ENCODE data around the gene IGFBPL1. TPM values are rescaled to one million over a fixed set of nuclear protein-coding genes. Genes with fewer than 3 reads are reported as not detected.

The IGFBPL1 gene
- polyA plus RNA-seq, 4 donors, result 0.95 to 3.1 TPM; not detected in 2

DNA sequence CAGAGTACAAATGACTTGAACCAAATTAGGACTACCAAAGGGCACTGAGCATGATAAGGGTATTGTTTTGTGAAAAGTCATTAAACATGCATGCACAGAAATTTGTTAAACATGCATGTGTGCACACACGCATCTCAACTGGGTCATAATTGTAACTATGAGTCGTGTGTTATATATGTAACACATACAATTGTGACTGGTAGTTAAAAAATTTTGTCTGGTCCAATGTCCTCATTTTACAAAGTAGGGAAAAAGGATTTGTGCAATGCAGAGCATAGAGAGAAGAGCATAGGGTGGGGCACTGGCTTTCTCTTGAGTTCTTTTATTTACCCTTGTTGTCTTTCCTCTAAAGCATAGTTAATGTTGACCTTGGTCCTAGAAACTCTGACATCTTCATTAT lies 19.3 kb upstream of the IGFBPL1 start:
- FAIRE-seq (no peak), DNase-seq (no peak)
- no peaks in the 10 kb centered on the region for H3K27me3 ChIP-seq (ENCODE audit: control insufficient read depth in 3 of 3, insufficient read depth in 3 of 3, low read length in 3 of 3)
- no peaks in the 10 kb centered on the region for H3K9me3 ChIP-seq (ENCODE audit: control insufficient read depth in 2 of 2, insufficient read depth in 1 of 2, low read depth in 1 of 2, low read length in 1 of 2)
- 31 to 63% (median 63%) methylated on average over 2 of the region's 2 CpGs for WGBS, 3 donors
- peaks cover 0 to 9% (median 0%) of the 10 kb centered on the region in 3 donors for H3K4me1 ChIP-seq (ENCODE audit: control insufficient read depth in 3 of 3, insufficient read depth in 2 of 3, low read depth in 1 of 3, low read length in 2 of 3)
- peaks cover 0 to 9% (median 0%) of the 10 kb centered on the region in 3 donors for H3K36me3 ChIP-seq (ENCODE audit: control insufficient read depth in 3 of 3, insufficient read depth in 2 of 3, low read depth in 1 of 3, low read length in 3 of 3)
- H3K27ac ChIP-seq (ENCODE audit: low read depth in 1 of 3, low read length in 2 of 3), result no peak overlapping the region
- no peak overlapping the region for H3K4me3 ChIP-seq (ENCODE audit: low read depth in 1 of 3, low read length in 3 of 3)

DNA sequence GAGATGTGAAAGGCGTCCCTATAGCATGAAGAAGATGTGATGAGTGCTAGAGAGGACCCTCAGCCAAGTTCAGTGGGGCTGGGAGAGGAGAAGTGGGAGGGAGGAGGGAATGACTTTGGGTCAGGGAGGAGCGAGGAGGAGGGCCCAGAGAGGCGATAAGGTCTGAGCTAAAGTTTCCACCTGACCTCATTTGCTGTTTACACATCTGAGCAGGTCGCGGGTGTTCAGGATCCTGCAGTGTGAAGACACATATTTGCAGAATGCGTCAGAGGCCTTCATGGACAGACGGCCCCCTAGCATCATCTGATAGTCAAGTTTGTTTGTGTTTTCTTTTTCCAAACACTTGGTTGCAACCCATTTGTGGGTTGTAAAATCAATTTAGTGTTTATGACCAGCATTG lies 18.9 kb upstream of the IGFBPL1 start:
- peaks cover 0 to 9% (median 0%) of the 10 kb centered on the region in 3 donors for H3K36me3 ChIP-seq (ENCODE audit: control insufficient read depth in 3 of 3, insufficient read depth in 2 of 3, low read depth in 1 of 3, low read length in 3 of 3)
- FAIRE-seq (no peak), DNase-seq (peak; percentile 7 to 64)
- 22 to 57% (median 36%) methylated on average over 7 of the region's 7 CpGs for WGBS, 3 donors
- no peak overlapping the region for H3K4me3 ChIP-seq (ENCODE audit: low read depth in 1 of 3, low read length in 3 of 3)
- H3K9me3 ChIP-seq (ENCODE audit: control insufficient read depth in 2 of 2, insufficient read depth in 1 of 2, low read depth in 1 of 2, low read length in 1 of 2), result no peaks in the 10 kb centered on the region
- peaks cover 0 to 9% (median 0%) of the 10 kb centered on the region in 3 donors for H3K4me1 ChIP-seq (ENCODE audit: control insufficient read depth in 3 of 3, insufficient read depth in 2 of 3, low read depth in 1 of 3, low read length in 2 of 3)
- peak overlapping the region in 1 of 3 donors; percentile 13 for H3K27ac ChIP-seq (ENCODE audit: low read depth in 1 of 3, low read length in 2 of 3)
- no peaks in the 10 kb centered on the region for H3K27me3 ChIP-seq (ENCODE audit: control insufficient read depth in 3 of 3, insufficient read depth in 3 of 3, low read length in 3 of 3)

DNA sequence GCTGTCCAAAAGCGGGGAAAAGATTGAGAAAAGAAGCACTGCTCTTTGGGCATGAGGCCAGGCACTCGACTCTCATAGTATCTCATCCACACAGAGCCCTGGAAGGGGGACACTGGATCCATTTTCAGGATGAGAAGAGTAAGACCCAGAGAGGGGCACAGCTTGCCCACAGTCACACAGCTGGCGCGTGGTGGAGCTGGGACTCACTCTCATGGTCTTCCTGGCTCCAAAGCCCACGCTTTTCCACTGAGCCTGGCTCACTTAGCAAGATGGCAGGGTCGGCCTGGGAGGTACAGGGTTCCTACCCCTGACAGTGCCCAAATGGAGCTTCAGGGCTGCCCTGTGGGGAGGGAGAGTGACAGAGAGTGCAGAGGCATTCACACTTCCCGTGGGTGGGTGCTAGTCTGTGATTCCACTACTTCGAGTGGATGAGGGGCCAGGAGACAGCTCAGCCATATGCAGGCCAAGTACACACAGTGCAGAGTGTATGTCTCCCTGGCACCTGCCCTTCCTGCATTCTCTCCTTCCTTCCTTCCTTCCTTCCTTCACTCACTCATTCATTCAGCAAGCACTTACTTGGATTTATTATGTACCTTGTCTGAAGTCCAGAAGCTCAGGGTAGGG lies 18.3 kb upstream of the IGFBPL1 start:
- no peaks in the 10 kb centered on the region for H3K9me3 ChIP-seq (ENCODE audit: control insufficient read depth in 2 of 2, insufficient read depth in 1 of 2, low read depth in 1 of 2, low read length in 1 of 2)
- no peak overlapping the region for H3K4me3 ChIP-seq (ENCODE audit: low read depth in 1 of 3, low read length in 3 of 3)
- H3K36me3 ChIP-seq (ENCODE audit: control insufficient read depth in 3 of 3, insufficient read depth in 2 of 3, low read depth in 1 of 3, low read length in 3 of 3), result peaks cover 0 to 9% (median 0%) of the 10 kb centered on the region in 3 donors
- FAIRE-seq (no peak), DNase-seq (no peak)
- peaks cover 0 to 15% (median 0%) of the 10 kb centered on the region in 3 donors for H3K4me1 ChIP-seq (ENCODE audit: control insufficient read depth in 3 of 3, insufficient read depth in 2 of 3, low read depth in 1 of 3, low read length in 2 of 3)
- H3K27ac ChIP-seq (ENCODE audit: low read depth in 1 of 3, low read length in 2 of 3), result peak overlapping the region in 1 of 3 donors; percentile 13
- WGBS, 3 donors, result 61 to 65% (median 61%) methylated on average over 8 of the region's 8 CpGs
- no peaks in the 10 kb centered on the region for H3K27me3 ChIP-seq (ENCODE audit: control insufficient read depth in 3 of 3, insufficient read depth in 3 of 3, low read length in 3 of 3)

DNA sequence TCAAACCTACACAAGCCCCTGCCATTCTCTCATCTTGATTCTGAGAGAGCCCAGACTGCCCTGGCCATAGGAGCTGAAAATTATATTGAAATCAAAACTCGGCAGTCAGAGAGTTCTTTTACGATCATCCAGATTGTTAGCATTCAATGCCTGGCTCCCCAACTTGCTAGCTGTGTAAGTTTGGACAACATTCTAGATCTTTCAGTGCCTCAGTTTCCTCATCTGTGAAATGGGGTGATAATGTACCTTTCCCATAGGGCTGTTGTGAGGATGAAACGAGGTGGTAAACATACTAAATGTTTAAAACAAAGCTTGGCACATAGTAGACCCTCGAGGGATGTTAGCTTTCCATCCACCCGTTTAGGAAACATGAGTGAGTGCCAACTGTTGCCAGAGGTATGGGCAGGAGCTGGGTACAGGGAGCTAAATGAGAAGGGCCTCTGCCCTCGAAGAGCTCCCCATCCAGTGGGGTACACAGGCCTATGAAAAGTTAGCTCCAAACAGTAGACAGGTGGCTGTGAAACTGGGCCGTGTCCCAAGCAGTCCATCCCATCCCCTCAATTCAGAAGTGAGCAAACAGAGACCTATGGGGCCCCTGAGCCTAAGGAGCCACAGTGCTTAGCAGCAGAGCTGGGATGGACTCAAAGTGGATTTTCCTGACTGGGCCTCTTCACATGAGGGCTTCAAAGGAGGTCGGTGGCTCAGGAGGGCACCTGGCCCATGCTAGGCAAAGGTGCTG lies 17.3 kb upstream of the IGFBPL1 start:
- WGBS, 3 donors, result 75 to 87% (median 82%) methylated on average over 8 of the region's 8 CpGs

DNA sequence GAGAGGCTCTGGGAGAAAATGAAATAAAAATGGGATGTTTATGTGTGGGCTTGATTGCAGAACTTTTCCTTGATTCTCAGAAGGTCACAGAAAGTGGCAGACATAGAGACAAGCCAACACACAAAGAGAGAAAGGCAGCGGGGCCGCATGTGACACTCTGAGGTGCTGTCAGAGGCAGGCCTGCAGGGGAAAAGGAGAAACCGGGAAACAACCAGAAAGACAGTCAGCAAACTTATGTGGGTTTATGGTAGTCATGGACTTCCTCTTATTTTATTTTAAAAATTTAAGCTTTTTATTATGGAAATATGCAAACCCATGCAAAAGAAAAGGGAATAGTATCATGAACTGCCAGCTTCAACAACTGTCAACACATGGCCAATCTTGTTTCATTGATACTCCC lies 16.3 kb upstream of the IGFBPL1 start:
- Histone ChIP-seq H3K27ac (ENCODE audit: low read depth in 1 of 3, low read length in 2 of 3) (no peak overlapping the region), H3K4me3 (ENCODE audit: low read depth in 1 of 3, low read length in 3 of 3) (no peak overlapping the region), H3K9me3 (ENCODE audit: control insufficient read depth in 2 of 2, insufficient read depth in 1 of 2, low read depth in 1 of 2, low read length in 1 of 2) (peaks cover 0 to 7% of the 10 kb centered on the region in 2 donors), H3K4me1 (ENCODE audit: control insufficient read depth in 3 of 3, insufficient read depth in 2 of 3, low read depth in 1 of 3, low read length in 2 of 3) (peaks cover 0 to 33% (median 0%) of the 10 kb centered on the region in 3 donors), H3K36me3 (ENCODE audit: control insufficient read depth in 3 of 3, insufficient read depth in 2 of 3, low read depth in 1 of 3, low read length in 3 of 3) (peaks cover 0 to 9% (median 0%) of the 10 kb centered on the region in 3 donors), H3K27me3 (ENCODE audit: control insufficient read depth in 3 of 3, insufficient read depth in 3 of 3, low read length in 3 of 3) (no peaks in the 10 kb centered on the region)
- DNase-seq, result no peak
- no peak for FAIRE-seq
- 70 to 88% (median 71%) methylated on average over 3 of the region's 3 CpGs for WGBS, 3 donors

More for the DNA sequence above, 17.3 kb upstream of the IGFBPL1 start:
- DNase-seq (no peak), FAIRE-seq (no peak)
- Histone ChIP-seq H3K27me3 (ENCODE audit: control insufficient read depth in 3 of 3, insufficient read depth in 3 of 3, low read length in 3 of 3) (no peaks in the 10 kb centered on the region), H3K27ac (ENCODE audit: low read depth in 1 of 3, low read length in 2 of 3) (no peak overlapping the region), H3K4me1 (ENCODE audit: control insufficient read depth in 3 of 3, insufficient read depth in 2 of 3, low read depth in 1 of 3, low read length in 2 of 3) (peaks cover 0 to 25% (median 0%) of the 10 kb centered on the region in 3 donors), H3K4me3 (ENCODE audit: low read depth in 1 of 3, low read length in 3 of 3) (no peak overlapping the region), H3K9me3 (ENCODE audit: control insufficient read depth in 2 of 2, insufficient read depth in 1 of 2, low read depth in 1 of 2, low read length in 1 of 2) (peaks cover 0 to 5% of the 10 kb centered on the region in 2 donors), H3K36me3 (ENCODE audit: control insufficient read depth in 3 of 3, insufficient read depth in 2 of 3, low read depth in 1 of 3, low read length in 3 of 3) (peaks cover 0 to 9% (median 0%) of the 10 kb centered on the region in 3 donors)

DNA sequence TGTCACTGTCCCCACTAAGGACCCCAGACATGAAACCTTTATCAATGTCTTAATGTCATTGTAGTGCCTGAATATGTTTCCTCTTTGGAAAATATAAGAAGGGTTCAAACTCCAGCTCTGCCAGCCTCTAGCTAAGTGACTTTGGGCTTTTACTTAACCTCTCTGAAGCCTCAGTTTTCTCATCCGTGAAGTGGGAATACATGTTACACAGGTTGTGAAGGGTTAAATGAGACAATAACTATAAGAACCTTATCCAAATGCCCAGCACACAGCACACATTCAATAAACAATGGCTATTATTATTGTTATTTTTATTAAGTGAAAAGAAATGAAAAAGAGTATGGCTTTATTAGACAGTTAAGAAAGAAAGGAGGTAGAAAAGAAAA lies 15.7 kb upstream of the IGFBPL1 start:
- H3K27me3 ChIP-seq (ENCODE audit: control insufficient read depth in 3 of 3, insufficient read depth in 3 of 3, low read length in 3 of 3), result no peaks in the 10 kb centered on the region
- DNase-seq (no peak), FAIRE-seq (no peak)
- 95 to 100% (median 97%) methylated on average over 1 of the region's 1 CpG for WGBS, 3 donors
- peaks cover 0 to 4% (median 0%) of the 10 kb centered on the region in 3 donors for H3K36me3 ChIP-seq (ENCODE audit: control insufficient read depth in 3 of 3, insufficient read depth in 2 of 3, low read depth in 1 of 3, low read length in 3 of 3)
- no peak overlapping the region for H3K4me3 ChIP-seq (ENCODE audit: low read depth in 1 of 3, low read length in 3 of 3)
- H3K4me1 ChIP-seq (ENCODE audit: control insufficient read depth in 3 of 3, insufficient read depth in 2 of 3, low read depth in 1 of 3, low read length in 2 of 3), result peaks cover 0 to 39% (median 0%) of the 10 kb centered on the region in 3 donors
- peaks cover 0 to 7% of the 10 kb centered on the region in 2 donors for H3K9me3 ChIP-seq (ENCODE audit: control insufficient read depth in 2 of 2, insufficient read depth in 1 of 2, low read depth in 1 of 2, low read length in 1 of 2)
- no peak overlapping the region for H3K27ac ChIP-seq (ENCODE audit: low read depth in 1 of 3, low read length in 2 of 3)

DNA sequence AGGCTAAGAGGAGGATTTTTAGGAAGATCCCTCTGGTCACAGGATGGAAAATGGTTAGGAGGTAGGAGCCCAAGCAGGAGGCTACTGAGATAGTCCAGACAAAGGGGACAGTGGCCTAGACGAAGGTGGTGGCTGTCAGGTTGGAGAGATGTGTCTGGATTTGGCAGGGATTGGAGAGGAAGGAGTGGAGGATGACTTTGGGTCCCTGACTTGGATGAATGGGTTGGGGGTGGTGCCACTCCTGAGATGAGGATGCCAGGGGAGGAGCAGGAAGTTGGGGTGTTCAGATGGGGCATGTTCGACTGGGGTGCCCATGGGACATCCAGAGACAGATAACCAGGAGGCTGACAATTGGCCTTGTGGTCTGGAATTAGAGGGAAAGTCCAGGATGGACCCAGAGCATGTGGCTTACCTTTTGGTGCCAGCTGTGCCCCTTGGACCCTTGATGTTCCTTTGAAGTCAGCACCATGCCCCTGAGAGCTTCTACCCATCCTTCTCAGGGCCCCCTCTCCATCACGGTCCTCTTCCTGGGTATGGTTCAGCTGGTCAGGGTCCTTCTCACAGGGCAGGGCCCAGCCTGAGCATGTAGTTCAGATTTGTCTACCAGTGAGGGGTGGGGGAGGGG lies 15.1 kb upstream of the IGFBPL1 start:
- Histone ChIP-seq H3K9me3 (ENCODE audit: control insufficient read depth in 2 of 2, insufficient read depth in 1 of 2, low read depth in 1 of 2, low read length in 1 of 2) (peaks cover 0 to 7% of the 10 kb centered on the region in 2 donors), H3K27ac (ENCODE audit: low read depth in 1 of 3, low read length in 2 of 3) (no peak overlapping the region), H3K4me1 (ENCODE audit: control insufficient read depth in 3 of 3, insufficient read depth in 2 of 3, low read depth in 1 of 3, low read length in 2 of 3) (peaks cover 0 to 43% (median 0%) of the 10 kb centered on the region in 3 donors), H3K36me3 (ENCODE audit: control insufficient read depth in 3 of 3, insufficient read depth in 2 of 3, low read depth in 1 of 3, low read length in 3 of 3) (no peaks in the 10 kb centered on the region), H3K4me3 (ENCODE audit: low read depth in 1 of 3, low read length in 3 of 3) (no peak overlapping the region), H3K27me3 (ENCODE audit: control insufficient read depth in 3 of 3, insufficient read depth in 3 of 3, low read length in 3 of 3) (no peaks in the 10 kb centered on the region)
- no peak for FAIRE-seq
- DNase-seq, result no peak
- 51 to 76% (median 67%) methylated on average over 3 of the region's 3 CpGs for WGBS, 3 donors

DNA sequence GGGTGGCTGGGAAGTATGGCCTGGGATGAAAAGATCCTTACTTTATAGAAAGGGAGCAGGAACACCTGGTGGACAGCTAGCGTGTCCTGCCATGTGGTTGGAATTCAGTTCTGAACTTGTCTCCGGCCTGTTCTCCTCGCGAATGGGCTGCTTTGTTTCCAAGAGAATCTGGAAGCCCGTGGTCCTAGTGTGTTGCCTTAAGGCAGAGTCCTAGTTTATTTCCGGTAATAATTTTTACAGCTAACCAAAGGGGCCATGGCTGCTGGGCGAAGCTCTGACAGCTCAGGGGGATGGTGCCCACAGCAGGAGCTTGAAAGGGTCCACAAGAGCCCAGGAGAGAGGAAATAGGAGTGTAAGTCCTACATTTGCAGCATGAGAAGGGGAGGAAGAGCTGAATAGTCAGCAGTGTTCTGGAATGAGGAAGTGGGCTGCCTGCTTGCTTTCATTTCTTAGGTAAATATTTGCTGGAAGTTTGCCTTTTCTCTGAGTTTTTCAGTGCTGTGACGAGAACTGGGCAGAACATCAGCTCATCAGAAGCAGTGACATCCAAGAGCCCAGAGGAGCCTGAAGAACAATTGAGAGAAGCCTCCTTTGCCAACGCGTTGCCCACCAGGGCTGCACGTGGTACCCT lies 13.1 kb upstream of the IGFBPL1 start:
- Histone ChIP-seq H3K4me3 (ENCODE audit: low read depth in 1 of 3, low read length in 3 of 3) (peak overlapping the region in 1 of 3 donors; percentile 22), H3K4me1 (ENCODE audit: control insufficient read depth in 3 of 3, insufficient read depth in 2 of 3, low read depth in 1 of 3, low read length in 2 of 3) (peaks cover 0 to 48% (median 0%) of the 10 kb centered on the region in 3 donors), H3K9me3 (ENCODE audit: control insufficient read depth in 2 of 2, insufficient read depth in 1 of 2, low read depth in 1 of 2, low read length in 1 of 2) (peaks cover 0 to 7% of the 10 kb centered on the region in 2 donors), H3K27me3 (ENCODE audit: control insufficient read depth in 3 of 3, insufficient read depth in 3 of 3, low read length in 3 of 3) (no peaks in the 10 kb centered on the region), H3K36me3 (ENCODE audit: control insufficient read depth in 3 of 3, insufficient read depth in 2 of 3, low read depth in 1 of 3, low read length in 3 of 3) (no peaks in the 10 kb centered on the region), H3K27ac (ENCODE audit: low read depth in 1 of 3, low read length in 2 of 3) (peak overlapping the region in 1 of 3 donors; percentile 61)
- WGBS, 3 donors, result 51 to 66% (median 58%) methylated on average over 11 of the region's 11 CpGs
- FAIRE-seq, result no peak
- peak; percentile 7 to 75 for DNase-seq

Data from small intestine (tissue), 7 donors.